Fibroblast of lung (primary cell): ENCODE data around the gene LRRFIP1.

Source experiments
- EZH2 ChIP-seq: IDR thresholded peaks from 2 replicates; pipeline ENCODE4 v1.5.1; 2012; ENCODE audit warnings: low read length, control low read depth, mild to moderate bottlenecking; ENCODE audit errors: missing control alignments
- TF ChIP-seq, protein P1 (sequence below), 2 donors: IDR thresholded peaks in 1 of 2; conservative IDR thresholded peaks in 1 of 2; 1 replicate in 1 of 2; 2 replicates in 1 of 2; pipeline ENCODE4 v1.5.1; 2011 to 2012; ENCODE audit warnings: low read length in 2 of 2, control low read depth in 1 of 2, inconsistent platforms in 1 of 2, low read depth in 1 of 2, mild to moderate bottlenecking in 1 of 2

DNA sequence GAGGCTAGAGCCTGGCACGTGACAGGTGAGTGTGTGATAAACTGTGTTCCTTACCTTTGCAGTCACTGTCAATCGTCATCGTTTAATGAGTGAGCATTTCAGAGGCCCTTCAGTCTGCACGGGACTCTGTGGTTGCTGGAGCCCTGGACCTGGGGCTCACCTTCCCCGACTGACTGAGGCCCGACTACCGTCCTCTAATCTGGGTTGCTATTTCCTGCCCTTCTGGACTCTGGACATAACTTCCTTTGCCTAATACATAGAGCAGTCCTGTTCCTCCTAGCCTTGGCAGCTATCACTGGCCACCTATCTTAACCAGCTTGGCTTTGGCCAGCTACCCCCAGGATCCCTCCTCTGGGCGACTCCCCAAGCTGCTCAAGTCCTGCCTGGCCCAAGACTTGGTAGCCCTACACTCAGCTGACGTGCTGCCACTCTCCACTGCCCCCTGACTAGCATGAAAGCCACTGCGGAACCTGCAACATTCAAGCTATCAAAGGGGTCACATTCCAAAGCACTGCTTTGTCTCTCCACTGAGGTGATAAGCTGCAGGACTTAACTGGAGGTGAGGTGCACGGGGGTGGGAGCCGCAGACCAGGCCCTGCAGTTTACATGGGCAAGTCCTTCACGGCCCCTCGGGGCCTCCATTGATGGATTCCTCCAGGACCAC lies 25.8 kb upstream of the LRRFIP1 start:
- TF ChIP-seq, protein P1, sequence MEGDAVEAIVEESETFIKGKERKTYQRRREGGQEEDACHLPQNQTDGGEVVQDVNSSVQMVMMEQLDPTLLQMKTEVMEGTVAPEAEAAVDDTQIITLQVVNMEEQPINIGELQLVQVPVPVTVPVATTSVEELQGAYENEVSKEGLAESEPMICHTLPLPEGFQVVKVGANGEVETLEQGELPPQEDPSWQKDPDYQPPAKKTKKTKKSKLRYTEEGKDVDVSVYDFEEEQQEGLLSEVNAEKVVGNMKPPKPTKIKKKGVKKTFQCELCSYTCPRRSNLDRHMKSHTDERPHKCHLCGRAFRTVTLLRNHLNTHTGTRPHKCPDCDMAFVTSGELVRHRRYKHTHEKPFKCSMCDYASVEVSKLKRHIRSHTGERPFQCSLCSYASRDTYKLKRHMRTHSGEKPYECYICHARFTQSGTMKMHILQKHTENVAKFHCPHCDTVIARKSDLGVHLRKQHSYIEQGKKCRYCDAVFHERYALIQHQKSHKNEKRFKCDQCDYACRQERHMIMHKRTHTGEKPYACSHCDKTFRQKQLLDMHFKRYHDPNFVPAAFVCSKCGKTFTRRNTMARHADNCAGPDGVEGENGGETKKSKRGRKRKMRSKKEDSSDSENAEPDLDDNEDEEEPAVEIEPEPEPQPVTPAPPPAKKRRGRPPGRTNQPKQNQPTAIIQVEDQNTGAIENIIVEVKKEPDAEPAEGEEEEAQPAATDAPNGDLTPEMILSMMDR (conservative IDR thresholded peaks at IDR 0.05 in 1 of 2, IDR thresholded peaks at IDR 0.05 in 1 of 2; ENCODE audit: low read depth in 1 of 2, low read length in 2 of 2): no peak
- TF ChIP-seq EZH2: no peak
